H9 (cell line): Measurements from ENCODE around the gene SERPINB5. TPM values are rescaled to one million over a fixed set of nuclear protein-coding genes. Genes with fewer than 3 reads are reported as not detected.

ENCODE experiments used
- DNase-seq: peaks from one replicate; pipeline ENCODE4 v3.0.0-alpha.2; 2017
- H2AFZ ChIP-seq: one replicate; pipeline ENCODE4 v1.6.1; 2013; ENCODE audit warnings: mild to moderate bottlenecking, low read length, control low read depth, moderate library complexity
- H2AK5ac ChIP-seq: 2 replicates; pipeline ENCODE4 v1.6.1; 2013; ENCODE audit warnings: low read length, control low read depth, mixed read lengths; ENCODE audit not compliant: insufficient read length
- H2BK120ac ChIP-seq: one replicate; pipeline ENCODE4 v1.6.1; 2013; ENCODE audit warnings: low read depth, mild to moderate bottlenecking, low read length, control low read depth, inconsistent platforms; ENCODE audit not compliant: poor library complexity, severe bottlenecking
- H2BK12ac ChIP-seq: 2 replicates; pipeline ENCODE4 v1.6.1; 2013; ENCODE audit warnings: low read length, control low read depth, mixed read lengths, low read depth; ENCODE audit not compliant: insufficient read length
- H2BK15ac ChIP-seq: 2 replicates; pipeline ENCODE4 v1.6.1; 2013; ENCODE audit warnings: low read depth, low read length, control low read depth
- H2BK20ac ChIP-seq: one replicate; pipeline ENCODE4 v1.6.1; 2013; ENCODE audit warnings: low read depth, mild to moderate bottlenecking, low read length, control low read depth, inconsistent platforms; ENCODE audit not compliant: poor library complexity, severe bottlenecking
- H2BK5ac ChIP-seq: 2 replicates; pipeline ENCODE4 v1.6.1; 2013; ENCODE audit warnings: low read length, control low read depth, mixed read lengths; ENCODE audit not compliant: insufficient read length
- H3K14ac ChIP-seq: 2 replicates; pipeline ENCODE4 v1.6.1; 2013; ENCODE audit warnings: low read length, control low read depth; ENCODE audit not compliant: insufficient read depth
- H3K18ac ChIP-seq: 2 replicates; pipeline ENCODE4 v1.6.1; 2013; ENCODE audit warnings: low read depth, mild to moderate bottlenecking, mixed read lengths, low read length, control low read depth; ENCODE audit not compliant: insufficient read length
- H3K23ac ChIP-seq: 2 replicates; pipeline ENCODE4 v1.6.1; 2013; ENCODE audit warnings: low read length, control low read depth, mixed read lengths, low read depth; ENCODE audit not compliant: insufficient read length
- H3K23me2 ChIP-seq: 2 replicates; pipeline ENCODE4 v1.6.1; 2013; ENCODE audit warnings: low read depth, mild to moderate bottlenecking, mixed read lengths, low read length, control low read depth; ENCODE audit not compliant: insufficient read length, poor library complexity, severe bottlenecking
- H3K27ac ChIP-seq: 2 replicates; pipeline ENCODE4 v1.5.1; 2013; ENCODE audit warnings: low read length, control low read depth, mixed read lengths, low read depth; ENCODE audit not compliant: insufficient read length
- H3K27me3 ChIP-seq: 2 replicates; pipeline ENCODE4 v1.6.1; 2013; ENCODE audit warnings: low read length, control low read depth, inconsistent platforms; ENCODE audit not compliant: insufficient read depth
- H3K4ac ChIP-seq: 2 replicates; pipeline ENCODE4 v1.6.1; 2013; ENCODE audit warnings: low read depth, mild to moderate bottlenecking, control low read depth, inconsistent platforms, low read length, moderate library complexity
- H3K4me1 ChIP-seq: 2 replicates; pipeline ENCODE4 v1.6.1; 2013; ENCODE audit warnings: low read length, control low read depth, inconsistent platforms; ENCODE audit not compliant: insufficient read depth
- H3K4me2 ChIP-seq: 2 replicates; pipeline ENCODE4 v1.6.1; 2013; ENCODE audit warnings: low read length, control low read depth, mixed read lengths; ENCODE audit not compliant: insufficient read length, insufficient read depth
- H3K56ac ChIP-seq: 2 replicates; pipeline ENCODE4 v1.6.1; 2013; ENCODE audit warnings: low read depth, mild to moderate bottlenecking, mixed read lengths, low read length, control low read depth; ENCODE audit not compliant: insufficient read length
- H3K79me1 ChIP-seq: 2 replicates; pipeline ENCODE4 v1.6.1; 2013; ENCODE audit warnings: low read depth, mild to moderate bottlenecking, moderate library complexity, low read length, control low read depth, inconsistent platforms; ENCODE audit not compliant: insufficient read depth, poor library complexity, severe bottlenecking
- H3K79me2 ChIP-seq: 2 replicates; pipeline ENCODE4 v1.6.1; 2013; ENCODE audit warnings: low read length, control low read depth, inconsistent platforms; ENCODE audit not compliant: insufficient read depth
- H3K9ac ChIP-seq: 2 replicates; pipeline ENCODE4 v1.6.1; 2013; ENCODE audit warnings: low read length, control low read depth, mixed read lengths; ENCODE audit not compliant: insufficient read length; ENCODE audit errors: extremely low read depth
- H3K9me3 ChIP-seq: one replicate; pipeline ENCODE4 v1.6.1; 2013; ENCODE audit warnings: low read depth, low read length, inconsistent platforms; ENCODE audit not compliant: control insufficient read depth
- H3T11ph ChIP-seq: one replicate; pipeline ENCODE4 v1.6.1; 2013; ENCODE audit warnings: mild to moderate bottlenecking, low read length, control low read depth, inconsistent platforms
- H4K20me1 ChIP-seq: one replicate; pipeline ENCODE4 v1.6.1; 2013; ENCODE audit not compliant: control insufficient read depth, insufficient read length, insufficient read depth
- H4K5ac ChIP-seq: 2 replicates; pipeline ENCODE4 v1.6.1; 2013; ENCODE audit warnings: low read depth, mild to moderate bottlenecking, mixed read lengths, low read length, control low read depth; ENCODE audit not compliant: insufficient read length
- H4K8ac ChIP-seq: replicated peaks from 2 replicates; pipeline ENCODE4 v1.6.1; 2013; ENCODE audit warnings: low read length, control low read depth, mixed read lengths, low read depth; ENCODE audit not compliant: insufficient read length
- H4K91ac ChIP-seq: 2 replicates; pipeline ENCODE4 v1.6.1; 2013; ENCODE audit warnings: low read depth, mild to moderate bottlenecking, moderate library complexity, mixed read lengths, low read length, control low read depth; ENCODE audit not compliant: insufficient read length
- H3K27ac Mint-ChIP-seq, 3 experiments: 2 replicates in 2 of 3; 3 replicates in 1 of 3; pipeline ENCODE4 v1.8.0; 2020 to 2021; ENCODE audit warnings: mixed read lengths in 3 of 3, mild to moderate bottlenecking in 1 of 3, moderate library complexity in 1 of 3
- H3K27me3 Mint-ChIP-seq: 2 replicates; pipeline ENCODE4 v1.8.0; 2021; ENCODE audit warnings: low read depth, mild to moderate bottlenecking, moderate library complexity, mixed read lengths
- H3K36me3 Mint-ChIP-seq, 3 experiments: 2 replicates in 2 of 3; 3 replicates in 1 of 3; pipeline ENCODE4 v1.8.0; 2020 to 2021; ENCODE audit warnings: low read depth in 3 of 3, mixed read lengths in 3 of 3; ENCODE audit not compliant: insufficient read depth in 1 of 3
- H3K4me1 Mint-ChIP-seq, 2 experiments: 2 replicates each; pipeline ENCODE4 v1.8.0; 2020; ENCODE audit warnings: mixed read lengths in 2 of 2
- H3K4me3 Mint-ChIP-seq, 2 experiments: 2 replicates in 1 of 2; 3 replicates in 1 of 2; pipeline ENCODE4 v1.8.0; 2020 to 2021; ENCODE audit warnings: mild to moderate bottlenecking in 2 of 2, mixed read lengths in 2 of 2, moderate library complexity in 1 of 2
- H3K9me3 Mint-ChIP-seq, 2 experiments: 2 replicates in 1 of 2; 3 replicates in 1 of 2; pipeline ENCODE4 v1.8.0; 2020; ENCODE audit warnings: mild to moderate bottlenecking in 2 of 2, mixed read lengths in 2 of 2, moderate library complexity in 1 of 2
- CTCF ChIP-seq: fragments of 200-600 bp; sonication (generic); conservative IDR thresholded peaks from 3 replicates; pipeline ENCODE4 v1.8.0; 2021; ENCODE audit warnings: antibody characterized with exemption, mild to moderate bottlenecking
- WGBS: extraction: QIAGEN DNeasy Blood & Tissue Kit; methylation state at CpG from one replicate; pipeline ENCODE4 v1.1.7; 2013; ENCODE audit warnings: missing lambda C conversion rate, low lambda C conversion rate, mixed read lengths; ENCODE audit not compliant: insufficient read length; ENCODE audit errors: extremely low coverage; 5-methylcytosine and 5-hydroxymethylcytosine counted together
- long read RNA-seq: library from polyadenylated mRNA; unstranded; transcript quantifications from one replicate; pipeline ENCODE4 v2.0.0, GENCODE V29; 2020
- total RNA-seq: library from RNA; stranded (reverse); gene quantifications from 2 replicates; pipeline ENCODE4 v1.2.1, GENCODE V29; 2021

The SERPINB5 gene
- total RNA-seq: 0.20 TPM in 1 of 2 replicates, not detected in the other
- long read RNA-seq, partial matches to known transcripts: 0 of 1 reads
- long read RNA-seq, other reads (novel, unspliced or antisense): 0 of 1 reads

GRCh38 chr18:63476668-63477067, at the start of gene SERPINB5:
Gene SERPINB5, plus strand, starts transcription at chr18:63476958. Its CDS starts 7,471 bp downstream, at chr18:63484429.
- Histone ChIP-seq H3K27ac (no peak within 1 kb of the TSS), H2BK120ac (no peak within 1 kb of the TSS), H2AFZ (no peak within 1 kb of the TSS), H3K23ac (no peak within 1 kb of the TSS), H3T11ph (no peak within 1 kb of the TSS), H3K4me2 (no peak within 1 kb of the TSS), H2BK20ac (no peak within 1 kb of the TSS), H2BK12ac (no peak within 1 kb of the TSS), H3K4ac (no peak within 1 kb of the TSS), H3K27me3 (no peaks in the 10 kb centered on the region), H3K14ac (no peak within 1 kb of the TSS), H3K79me1 (no peaks in the 10 kb centered on the region), H4K91ac (no peak within 1 kb of the TSS), H4K5ac (no peak within 1 kb of the TSS), H2BK15ac (no peak within 1 kb of the TSS), H4K8ac (no peak within 1 kb of the TSS), H3K79me2 (no peaks in the 10 kb centered on the region), H4K20me1 (no peaks in the 10 kb centered on the region), H2BK5ac (no peak within 1 kb of the TSS), H3K4me1 (no peaks in the 10 kb centered on the region), H3K9ac (no peak within 1 kb of the TSS), H3K23me2 (no peaks in the 10 kb centered on the region), H3K9me3 (no peaks in the 10 kb centered on the region), H3K18ac (no peak within 1 kb of the TSS), H3K56ac (no peak within 1 kb of the TSS), H2AK5ac (no peak within 1 kb of the TSS)
- Mint-ChIP-seq H3K36me3 (no peaks in the 10 kb centered on the region), H3K9me3 (no peaks in the 10 kb centered on the region), H3K27ac (peak within 1 kb of the TSS in 1 of 3 experiments; percentile 42; a peak in 1 of 7 replicates), H3K27me3 (no peaks in the 10 kb centered on the region), H3K4me3 (no peak within 1 kb of the TSS), H3K4me1 (peaks cover 0 to 11% of the 10 kb centered on the region in 2 experiments; a peak in 2 of 4 replicates)
- no CpG with 5 or more reads among the region's 21 CpGs for WGBS
- peak; percentile 79 for DNase-seq
- TF ChIP-seq CTCF: no peak
